ENCODE results near the gene DNMT1.
"Not testable (repeated sequence)": the region's sequence is repeated elsewhere in the genome, so short reads cannot be mapped to it uniquely, and the experiment has no call there.

The DNMT1 gene

DNA sequence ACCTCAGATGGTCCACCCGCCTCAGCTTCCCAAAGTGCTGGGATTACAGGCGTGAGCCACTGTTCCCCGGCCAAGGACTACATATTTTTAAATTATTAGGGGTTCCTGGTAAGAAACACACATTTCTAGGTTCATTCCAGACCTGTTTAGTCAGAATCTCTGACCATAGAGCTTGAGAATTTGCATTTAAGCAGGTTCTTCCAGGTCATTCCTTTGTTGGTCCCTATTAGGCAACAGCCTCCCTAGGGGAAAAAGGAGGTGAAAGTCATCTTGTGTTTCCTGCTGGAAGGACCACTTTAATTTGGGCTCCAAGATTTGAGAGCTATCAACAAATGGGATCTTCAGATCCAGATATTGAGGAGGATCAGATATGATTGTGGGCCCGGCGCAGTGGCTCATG is 20.0 kb upstream of the DNMT1 start:
- no peaks in the 10 kb centered on the region for H3K4me1 ChIP-seq (ENCODE audit: insufficient read depth, low read length)
- no peak overlapping the region for H3K9ac ChIP-seq (ENCODE audit: low read depth, low read length)
- H3K27me3 ChIP-seq (ENCODE audit: insufficient read depth, low read length): no peaks in the 10 kb centered on the region
- H3K27ac ChIP-seq (ENCODE audit: low read length): no peak overlapping the region
- H3K4me3 ChIP-seq (ENCODE audit: low read length): no peak overlapping the region
- H3K36me3 ChIP-seq (ENCODE audit: insufficient read depth, low read depth, low read length): no peaks in the 10 kb centered on the region
- H3K9me3 ChIP-seq (ENCODE audit: insufficient read depth, low read depth, low read length): no peaks in the 10 kb centered on the region

DNA sequence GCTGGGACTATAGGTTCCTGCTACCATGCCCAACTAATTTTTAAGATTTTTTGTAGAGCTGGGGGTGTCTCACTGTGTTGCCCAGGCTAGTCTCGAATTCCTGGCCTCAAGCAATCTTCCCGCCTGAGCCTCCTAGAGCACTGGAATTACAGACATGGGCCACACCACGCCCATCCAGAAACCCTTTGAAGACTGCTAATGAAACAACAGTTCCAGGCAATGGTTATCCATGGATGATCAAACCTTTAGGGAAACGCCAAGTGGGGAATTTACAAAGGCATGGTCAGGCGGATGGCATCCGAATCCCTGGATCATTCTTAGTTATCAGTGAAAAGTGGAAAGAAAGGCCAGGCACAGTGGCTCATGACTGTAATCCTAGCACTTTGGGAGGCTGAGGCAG is 16.9 kb upstream of the DNMT1 start:
- H3K9me3 ChIP-seq (ENCODE audit: insufficient read depth, low read depth, low read length): no peaks in the 10 kb centered on the region
- no peaks in the 10 kb centered on the region for H3K4me1 ChIP-seq (ENCODE audit: insufficient read depth, low read length)
- H3K36me3 ChIP-seq (ENCODE audit: insufficient read depth, low read depth, low read length): no peaks in the 10 kb centered on the region
- H3K9ac ChIP-seq (ENCODE audit: low read depth, low read length): no peak overlapping the region
- H3K27me3 ChIP-seq (ENCODE audit: insufficient read depth, low read length): no peaks in the 10 kb centered on the region
- H3K27ac ChIP-seq (ENCODE audit: low read length): no peak overlapping the region
- H3K4me3 ChIP-seq (ENCODE audit: low read length): no peak overlapping the region

DNA sequence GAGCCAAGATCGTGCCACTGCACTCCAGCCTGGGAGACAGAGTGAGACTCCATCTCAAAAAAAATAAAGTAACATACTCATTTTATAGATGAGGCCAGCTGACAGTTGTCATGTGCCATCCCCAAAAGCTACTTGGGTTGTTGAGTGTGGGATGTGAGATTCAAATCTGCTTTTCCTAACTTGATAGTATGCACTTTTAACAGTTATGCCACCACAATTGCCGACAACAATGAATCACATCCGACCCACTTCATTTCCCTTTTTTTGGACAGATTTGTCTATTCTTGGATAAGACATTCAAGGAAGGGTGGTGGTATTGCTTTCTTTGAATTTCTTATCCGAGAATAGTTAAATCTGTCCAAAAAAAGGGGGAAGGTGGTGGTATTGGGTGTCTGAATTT is 16.3 kb upstream of the DNMT1 start:
- no peaks in the 10 kb centered on the region for H3K27me3 ChIP-seq (ENCODE audit: insufficient read depth, low read length)
- no peaks in the 10 kb centered on the region for H3K36me3 ChIP-seq (ENCODE audit: insufficient read depth, low read depth, low read length)
- H3K9ac ChIP-seq (ENCODE audit: low read depth, low read length): no peak overlapping the region
- no peak overlapping the region for H3K4me3 ChIP-seq (ENCODE audit: low read length)
- no peak overlapping the region for H3K27ac ChIP-seq (ENCODE audit: low read length)
- no peaks in the 10 kb centered on the region for H3K9me3 ChIP-seq (ENCODE audit: insufficient read depth, low read depth, low read length)
- H3K4me1 ChIP-seq (ENCODE audit: insufficient read depth, low read length): no peaks in the 10 kb centered on the region

DNA sequence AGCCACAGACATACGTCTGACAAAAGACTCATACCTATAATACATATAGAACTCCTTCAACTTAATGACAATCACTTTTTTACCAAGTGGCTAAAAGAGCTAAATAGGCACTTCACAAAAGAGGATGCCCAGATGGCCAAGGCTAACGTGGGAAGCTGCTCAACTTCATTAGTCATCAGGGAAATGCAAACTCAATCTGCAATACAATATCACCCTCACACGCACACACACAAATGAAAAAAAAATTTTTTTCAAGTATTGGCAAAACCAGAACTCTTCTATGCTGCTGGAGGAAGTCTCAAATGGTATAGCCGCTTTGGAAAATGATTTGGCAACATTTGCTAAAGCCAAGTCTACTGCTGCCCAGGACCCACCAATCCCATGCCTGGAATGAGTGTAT is 14.6 kb upstream of the DNMT1 start:
- no peak overlapping the region for H3K4me3 ChIP-seq (ENCODE audit: low read length)
- no peaks in the 10 kb centered on the region for H3K4me1 ChIP-seq (ENCODE audit: insufficient read depth, low read length)
- H3K27me3 ChIP-seq (ENCODE audit: insufficient read depth, low read length): no peaks in the 10 kb centered on the region
- H3K27ac ChIP-seq (ENCODE audit: low read length): no peak overlapping the region
- H3K36me3 ChIP-seq (ENCODE audit: insufficient read depth, low read depth, low read length): no peaks in the 10 kb centered on the region
- H3K9me3 ChIP-seq (ENCODE audit: insufficient read depth, low read depth, low read length): no peaks in the 10 kb centered on the region
- no peak overlapping the region for H3K9ac ChIP-seq (ENCODE audit: low read depth, low read length)

DNA sequence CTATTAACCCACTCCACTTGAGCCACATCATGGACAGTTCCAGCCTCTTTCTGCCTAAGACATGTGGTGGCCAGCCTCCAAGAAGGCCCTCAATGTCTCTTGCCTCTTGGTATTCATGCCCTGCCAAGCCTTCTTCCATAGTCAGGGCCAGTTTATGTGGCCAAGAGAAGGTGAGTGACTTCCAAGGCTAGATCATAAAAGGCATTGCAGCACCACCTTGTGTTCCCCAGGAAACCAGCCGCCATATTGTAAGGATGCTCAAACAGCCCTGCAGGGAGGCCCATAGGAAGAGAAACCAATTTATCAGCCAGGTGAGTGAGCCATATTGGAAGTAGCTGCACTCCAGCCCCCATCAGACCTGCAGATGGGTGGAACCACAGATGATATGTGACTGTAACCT is 12.3 kb upstream of the DNMT1 start:
- Histone ChIP-seq H3K9me3 (ENCODE audit: insufficient read depth, low read depth, low read length) (no peaks in the 10 kb centered on the region), H3K4me1 (ENCODE audit: insufficient read depth, low read length) (no peaks in the 10 kb centered on the region), H3K27me3 (ENCODE audit: insufficient read depth, low read length) (no peaks in the 10 kb centered on the region), H3K9ac (ENCODE audit: low read depth, low read length) (no peak overlapping the region), H3K27ac (ENCODE audit: low read length) (no peak overlapping the region), H3K36me3 (ENCODE audit: insufficient read depth, low read depth, low read length) (no peaks in the 10 kb centered on the region), H3K4me3 (ENCODE audit: low read length) (no peak overlapping the region)

DNA sequence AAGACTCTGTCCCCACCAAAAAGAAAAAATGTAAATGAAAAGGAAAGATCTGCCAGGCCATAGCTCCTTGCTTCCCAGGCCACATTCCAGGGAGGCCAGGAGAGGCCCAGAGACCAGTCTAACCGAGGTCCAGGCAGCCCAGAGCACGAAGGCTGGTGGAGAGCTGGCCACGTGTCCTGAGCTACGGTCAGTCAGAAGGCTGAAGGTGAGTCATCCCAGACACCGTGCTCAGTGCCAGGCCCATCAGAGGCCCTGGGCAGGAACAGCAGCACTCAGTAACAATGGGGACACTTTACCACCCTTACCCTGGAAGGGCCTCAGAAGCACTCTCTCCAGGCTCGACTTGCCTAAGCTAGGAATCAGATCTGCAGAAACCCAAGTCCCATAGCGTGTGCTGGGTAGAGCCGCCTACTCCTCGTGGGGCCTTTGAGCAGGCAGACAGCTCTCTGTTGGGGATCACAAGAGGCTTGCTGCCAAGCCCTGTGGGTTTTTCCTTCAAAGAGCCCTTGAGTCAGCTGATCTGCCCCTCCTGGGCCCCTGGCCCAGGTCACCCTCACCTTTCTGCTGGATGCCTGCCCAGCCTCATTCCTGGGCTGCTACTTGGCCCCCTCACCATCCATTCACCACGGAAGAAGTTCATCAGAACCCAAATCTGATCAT is 11.6 kb upstream of the DNMT1 start:
- Histone ChIP-seq H3K9me3 (ENCODE audit: insufficient read depth, low read depth, low read length) (no peaks in the 10 kb centered on the region), H3K4me3 (ENCODE audit: low read length) (no peak overlapping the region), H3K9ac (ENCODE audit: low read depth, low read length) (no peak overlapping the region), H3K27me3 (ENCODE audit: insufficient read depth, low read length) (no peaks in the 10 kb centered on the region), H3K4me1 (ENCODE audit: insufficient read depth, low read length) (no peaks in the 10 kb centered on the region), H3K27ac (ENCODE audit: low read length) (no peak overlapping the region), H3K36me3 (ENCODE audit: insufficient read depth, low read depth, low read length) (no peaks in the 10 kb centered on the region)

DNA sequence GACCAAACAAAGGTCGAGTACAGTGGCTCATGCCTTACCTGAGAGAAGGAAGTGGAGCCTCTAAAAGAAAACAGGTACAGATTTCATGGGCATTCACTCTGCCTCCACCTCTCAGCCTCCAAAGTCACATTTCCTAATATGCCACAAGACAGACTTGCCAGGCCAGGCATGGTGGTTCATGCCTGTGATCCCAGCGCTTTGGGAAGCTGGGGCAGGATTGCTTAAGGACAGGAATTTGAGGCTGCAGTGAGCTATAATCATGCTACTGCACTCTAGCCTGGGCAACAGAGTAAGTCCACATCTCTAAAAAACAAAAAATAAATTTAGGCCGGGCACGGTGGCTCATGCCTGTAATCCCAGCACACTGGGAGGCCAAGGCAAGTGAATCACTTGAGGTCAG is 10.9 kb upstream of the DNMT1 start:
- Histone ChIP-seq H3K36me3 (ENCODE audit: insufficient read depth, low read depth, low read length) (no peaks in the 10 kb centered on the region), H3K27ac (ENCODE audit: low read length) (no peak overlapping the region), H3K4me3 (ENCODE audit: low read length) (no peak overlapping the region), H3K9me3 (ENCODE audit: insufficient read depth, low read depth, low read length) (no peaks in the 10 kb centered on the region), H3K9ac (ENCODE audit: low read depth, low read length) (no peak overlapping the region), H3K4me1 (ENCODE audit: insufficient read depth, low read length) (no peaks in the 10 kb centered on the region), H3K27me3 (ENCODE audit: insufficient read depth, low read length) (no peaks in the 10 kb centered on the region)

DNA sequence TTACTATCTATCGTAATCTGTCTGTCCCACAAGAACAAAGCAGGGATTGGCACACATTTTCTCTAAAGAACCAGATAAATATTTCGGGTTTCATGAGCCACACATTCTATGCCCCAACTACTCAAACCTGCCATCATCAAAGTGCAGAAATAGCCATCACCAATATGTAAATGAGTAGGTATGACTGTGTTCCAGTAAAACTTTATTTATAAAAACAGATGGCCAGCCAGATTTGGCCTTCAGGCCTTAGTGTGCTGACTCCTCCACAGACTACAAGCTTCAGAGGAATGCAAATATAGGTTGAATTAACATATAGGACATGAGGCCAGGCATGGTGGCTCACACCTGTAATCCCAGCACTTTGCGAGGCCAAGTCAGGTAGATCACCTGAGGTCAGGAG is 8.9 kb upstream of the DNMT1 start:
- Histone ChIP-seq H3K27ac (ENCODE audit: low read length) (no peak overlapping the region), H3K9ac (ENCODE audit: low read depth, low read length) (no peak overlapping the region), H3K9me3 (ENCODE audit: insufficient read depth, low read depth, low read length) (no peaks in the 10 kb centered on the region), H3K4me3 (ENCODE audit: low read length) (no peak overlapping the region), H3K36me3 (ENCODE audit: insufficient read depth, low read depth, low read length) (no peaks in the 10 kb centered on the region), H3K27me3 (ENCODE audit: insufficient read depth, low read length) (no peaks in the 10 kb centered on the region), H3K4me1 (ENCODE audit: insufficient read depth, low read length) (no peaks in the 10 kb centered on the region)

DNA sequence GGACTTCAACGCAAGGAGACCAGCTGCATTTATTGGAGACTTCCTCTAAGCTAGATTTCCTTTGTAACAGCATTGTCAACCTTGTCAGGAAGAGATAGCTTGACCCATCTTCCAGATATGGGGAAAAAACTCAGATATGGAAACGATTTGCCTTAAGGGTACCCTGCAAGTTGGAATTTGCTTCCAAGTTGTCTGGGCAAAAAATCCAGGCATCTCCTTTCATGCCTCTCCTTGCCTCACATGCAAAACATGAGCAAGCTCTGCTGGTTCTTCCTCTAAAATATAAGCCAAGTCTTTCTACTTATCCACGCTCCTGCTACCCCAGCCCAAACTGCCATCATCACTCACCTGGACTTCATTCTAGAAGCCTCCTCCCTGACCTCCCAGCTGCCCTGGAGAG is 6.4 kb upstream of the DNMT1 start:
- no peaks in the 10 kb centered on the region for H3K9me3 ChIP-seq (ENCODE audit: insufficient read depth, low read depth, low read length)
- no peaks in the 10 kb centered on the region for H3K36me3 ChIP-seq (ENCODE audit: insufficient read depth, low read depth, low read length)
- no peaks in the 10 kb centered on the region for H3K27me3 ChIP-seq (ENCODE audit: insufficient read depth, low read length)
- no peaks in the 10 kb centered on the region for H3K4me1 ChIP-seq (ENCODE audit: insufficient read depth, low read length)
- no peak overlapping the region for H3K27ac ChIP-seq (ENCODE audit: low read length)
- no peak overlapping the region for H3K4me3 ChIP-seq (ENCODE audit: low read length)
- H3K9ac ChIP-seq (ENCODE audit: low read depth, low read length): no peak overlapping the region

DNA sequence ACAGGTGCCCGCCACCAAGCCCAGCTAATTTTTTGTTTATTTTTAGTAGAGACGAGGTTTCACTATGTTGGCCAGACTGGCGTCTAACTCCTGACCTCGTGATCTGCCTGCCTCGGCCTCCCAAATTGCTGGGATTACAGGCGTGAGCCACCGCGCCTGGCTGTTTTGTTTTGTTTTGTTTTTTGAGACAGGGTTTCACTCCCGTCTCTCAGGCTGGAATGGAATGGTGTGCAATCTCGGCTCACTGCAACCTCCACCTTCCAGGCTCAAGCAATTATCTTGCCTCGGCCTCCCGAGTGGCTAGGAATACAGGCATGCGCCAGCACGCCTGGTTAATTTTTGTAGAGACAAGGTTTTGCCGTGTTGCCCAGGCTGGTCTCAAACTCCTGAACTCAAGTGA is 5.3 kb upstream of the DNMT1 start:
- not testable (repeated sequence) for H3K9ac ChIP-seq (ENCODE audit: low read depth, low read length); H3K36me3 ChIP-seq (ENCODE audit: insufficient read depth, low read depth, low read length); H3K27me3 ChIP-seq (ENCODE audit: insufficient read depth, low read length); H3K4me1 ChIP-seq (ENCODE audit: insufficient read depth, low read length); H3K4me3 ChIP-seq (ENCODE audit: low read length); H3K9me3 ChIP-seq (ENCODE audit: insufficient read depth, low read depth, low read length); H3K27ac ChIP-seq (ENCODE audit: low read length)

DNA sequence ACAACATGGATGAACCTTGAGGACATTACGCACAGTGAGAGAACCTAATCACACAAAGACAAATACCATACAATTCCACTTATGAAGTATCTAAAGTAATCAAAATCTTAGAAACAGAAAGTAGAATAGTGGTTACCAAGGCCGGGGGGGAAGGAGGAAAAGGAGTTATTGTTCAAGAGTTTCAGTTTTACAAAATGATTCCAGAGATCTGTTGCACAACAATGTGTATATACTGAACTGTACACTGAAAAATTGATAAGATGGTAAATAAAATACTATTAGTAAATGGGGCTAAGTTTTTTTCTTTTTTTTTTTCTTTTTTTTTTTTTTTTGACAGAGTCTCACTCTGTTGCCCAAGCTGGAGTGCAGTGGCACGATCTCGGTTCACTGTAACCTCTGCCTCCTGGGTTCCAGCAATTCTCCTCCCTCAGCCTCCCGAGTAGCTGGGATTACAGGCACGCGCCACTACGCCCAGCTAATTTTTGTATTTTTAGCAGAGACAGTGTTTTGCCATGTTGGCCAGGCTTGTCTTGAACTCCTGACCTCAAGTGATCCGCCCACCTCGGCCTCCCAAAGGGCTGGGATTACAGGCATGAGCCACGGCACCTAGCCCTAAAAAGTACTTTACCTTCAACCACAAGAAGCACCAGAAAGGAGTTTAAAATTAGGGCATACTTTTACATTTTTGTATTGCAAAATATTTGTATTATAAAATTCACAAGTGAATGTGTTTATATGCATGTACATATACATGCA is 4.3 kb upstream of the DNMT1 start:
- H3K9me3 ChIP-seq (ENCODE audit: insufficient read depth, low read depth, low read length); H3K27ac ChIP-seq (ENCODE audit: low read length); H3K36me3 ChIP-seq (ENCODE audit: insufficient read depth, low read depth, low read length); H3K27me3 ChIP-seq (ENCODE audit: insufficient read depth, low read length); H3K4me1 ChIP-seq (ENCODE audit: insufficient read depth, low read length); H3K4me3 ChIP-seq (ENCODE audit: low read length); H3K9ac ChIP-seq (ENCODE audit: low read depth, low read length): not testable (repeated sequence)

DNA sequence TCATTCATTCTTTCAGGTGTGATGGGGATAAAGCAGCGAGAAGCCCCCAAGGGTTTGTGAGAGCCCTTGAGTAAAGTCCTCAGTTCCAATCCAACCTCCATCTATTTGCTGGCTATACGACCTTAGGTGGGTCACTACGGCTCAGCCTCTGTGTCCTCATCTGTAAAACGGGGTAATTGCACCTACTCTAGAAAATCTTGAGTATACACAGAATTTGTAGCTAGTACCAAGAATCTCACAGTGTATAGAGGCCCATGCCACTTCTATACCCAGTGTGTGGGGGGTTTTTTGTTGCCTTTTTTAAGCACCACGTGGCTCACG is 406 bp upstream of the DNMT1 start:
- peak overlapping the region; percentile 87; the same call in 1 of the 2 replicates for H3K9ac ChIP-seq (ENCODE audit: low read depth, low read length)
- H3K9me3 ChIP-seq (ENCODE audit: insufficient read depth, low read depth, low read length): no peaks in the 10 kb centered on the region
- H3K27me3 ChIP-seq (ENCODE audit: insufficient read depth, low read length): no peaks in the 10 kb centered on the region
- H3K27ac ChIP-seq (ENCODE audit: low read length): no peak overlapping the region
- peak overlapping the region; percentile 89 for H3K4me3 ChIP-seq (ENCODE audit: low read length)
- H3K36me3 ChIP-seq (ENCODE audit: insufficient read depth, low read depth, low read length): peaks cover 17% of the 10 kb centered on the region
- no peaks in the 10 kb centered on the region for H3K4me1 ChIP-seq (ENCODE audit: insufficient read depth, low read length)

All from iPS-20b (cell line).